Stimulated activated naive B cell treated with anti-CD40 and anti-IgM and Interleukin-4, amounts not matched to agents 10 μg/mL and 1 μg/mL and 100 μg/mL, for 72 hours (primary cell): ENCODE measurements around the gene DNAH10.

ENCODE experiments used
- ATAC-seq, 2 donors: fragments of 150-1000 bp; cut with Tn5 transposase; replicated peaks; 2 replicates each; pipeline ENCODE4 v1.10.0; 2021; ENCODE audit warnings: moderate library complexity in 1 of 2
- DNase-seq: peaks from one replicate; pipeline ENCODE4 v3.0.0; 2021
- H3K27ac Mint-ChIP-seq: one replicate; pipeline ENCODE4 v1.8.0; 2022; ENCODE audit warnings: mild to moderate bottlenecking, mixed read lengths
- H3K27me3 Mint-ChIP-seq, 2 donors: one replicate each; pipeline ENCODE4 v1.8.0; 2022; ENCODE audit warnings: mixed read lengths in 2 of 2
- H3K36me3 Mint-ChIP-seq, 2 donors: one replicate each; pipeline ENCODE4 v1.8.0; 2022; ENCODE audit warnings: mixed read lengths in 2 of 2, mild to moderate bottlenecking in 1 of 2
- H3K4me1 Mint-ChIP-seq, 2 donors: one replicate each; pipeline ENCODE4 v1.8.0; 2022; ENCODE audit warnings: mixed read lengths in 2 of 2, mild to moderate bottlenecking in 1 of 2
- H3K4me3 Mint-ChIP-seq, 2 donors: one replicate each; pipeline ENCODE4 v1.8.0; 2022; ENCODE audit warnings: mild to moderate bottlenecking in 2 of 2, mixed read lengths in 2 of 2, moderate library complexity in 1 of 2
- H3K9me3 Mint-ChIP-seq, 2 donors: one replicate each; pipeline ENCODE4 v1.8.0; 2022; ENCODE audit warnings: mixed read lengths in 2 of 2, mild to moderate bottlenecking in 1 of 2

The DNAH10 gene

DNA sequence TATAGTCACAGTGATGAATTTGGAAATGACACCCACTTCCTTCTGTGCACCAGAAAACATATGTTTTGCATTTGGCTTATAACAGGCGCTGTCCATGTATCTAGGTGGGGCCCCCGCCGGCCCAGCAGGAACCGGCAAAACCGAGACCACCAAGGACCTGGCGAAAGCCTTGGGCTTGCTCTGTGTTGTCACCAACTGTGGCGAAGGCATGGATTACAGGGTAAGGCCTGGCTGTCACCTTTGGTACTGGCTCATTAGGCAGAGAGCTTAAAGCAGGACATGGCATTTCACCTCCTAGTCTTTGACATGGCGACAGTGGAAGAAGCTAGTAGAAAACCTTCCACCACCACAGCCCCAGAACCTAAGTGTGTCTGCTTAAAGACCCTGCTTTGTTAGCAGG is 85.8 kb downstream of the DNAH10 start:
- Mint-ChIP-seq H3K36me3 (no peaks in the 10 kb centered on the region), H3K4me3 (no peak overlapping the region), H3K4me1 (peaks cover 0 to 3% of the 10 kb centered on the region in 2 donors), H3K27ac (no peak overlapping the region), H3K9me3 (peaks cover 0 to 1% of the 10 kb centered on the region in 2 donors), H3K27me3 (no peaks in the 10 kb centered on the region)
- ATAC-seq: no peak
- DNase-seq: no peak

GRCh38 chr12:123849517-123849916 is 87.4 kb downstream of the DNAH10 start:
- H3K4me3 Mint-ChIP-seq: no peak overlapping the region
- H3K36me3 Mint-ChIP-seq: no peaks in the 10 kb centered on the region
- no peak for DNase-seq
- peaks cover 0 to 1% of the 10 kb centered on the region in 2 donors for H3K9me3 Mint-ChIP-seq
- H3K27me3 Mint-ChIP-seq: no peaks in the 10 kb centered on the region
- no peaks in the 10 kb centered on the region for H3K4me1 Mint-ChIP-seq
- no peak overlapping the region for H3K27ac Mint-ChIP-seq
- ATAC-seq: no peak

- no peaks in the 10 kb centered on the region for H3K36me3 Mint-ChIP-seq
- peaks cover 0 to 1% of the 10 kb centered on the region in 2 donors for H3K9me3 Mint-ChIP-seq
- no peak overlapping the region for H3K4me3 Mint-ChIP-seq
- ATAC-seq: no peak
- no peak for DNase-seq
- no peaks in the 10 kb centered on the region for H3K4me1 Mint-ChIP-seq
- no peak overlapping the region for H3K27ac Mint-ChIP-seq
- H3K27me3 Mint-ChIP-seq: no peaks in the 10 kb centered on the region
These were observed 88.4 kb downstream of the DNAH10 start for GRCh38 chr12:123850246-123851134.

DNA sequence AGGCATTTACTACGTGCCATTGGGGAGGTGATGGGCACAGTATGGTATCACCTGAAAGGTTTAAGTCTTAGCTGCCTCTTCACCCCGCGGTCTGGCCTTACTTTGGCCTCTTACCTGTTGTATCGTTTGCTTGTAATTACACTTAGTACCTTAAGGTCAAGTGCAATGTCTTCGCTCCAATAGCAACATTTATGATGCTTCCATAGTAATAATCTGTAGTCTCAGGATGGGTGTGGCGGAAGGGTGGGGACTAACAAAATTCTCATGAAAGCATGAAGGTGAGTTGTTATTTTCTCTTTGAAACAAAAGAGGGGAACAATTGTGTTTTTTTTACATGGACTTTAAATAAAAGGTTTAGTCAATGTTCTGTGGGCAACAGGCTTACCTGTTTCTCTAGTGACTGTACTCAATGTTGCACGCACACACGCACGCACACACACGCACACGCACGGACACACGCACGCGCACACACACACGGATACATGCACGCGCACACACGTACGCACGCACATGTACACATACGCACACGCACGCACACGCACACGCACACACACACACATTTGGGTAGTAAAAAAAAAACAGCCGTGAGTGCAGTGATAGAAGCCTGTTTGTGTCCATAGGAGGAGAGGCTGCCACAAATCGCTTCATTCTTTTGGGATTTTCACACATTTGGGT is 91.4 kb downstream of the DNAH10 start:
- Mint-ChIP-seq H3K4me1 (no peaks in the 10 kb centered on the region), H3K27me3 (peaks cover 0 to 1% of the 10 kb centered on the region in 2 donors), H3K9me3 (no peaks in the 10 kb centered on the region), H3K4me3 (no peak overlapping the region), H3K27ac (no peak overlapping the region), H3K36me3 (no peaks in the 10 kb centered on the region)
- DNase-seq (no peak), ATAC-seq (no peak)

- Mint-ChIP-seq H3K4me1 (no peaks in the 10 kb centered on the region), H3K27ac (no peak overlapping the region), H3K36me3 (no peaks in the 10 kb centered on the region), H3K27me3 (peaks cover 0 to 4% of the 10 kb centered on the region in 2 donors), H3K4me3 (no peak overlapping the region), H3K9me3 (no peaks in the 10 kb centered on the region)
- ATAC-seq: no peak
- no peak for DNase-seq
These were observed 92.1 kb downstream of the DNAH10 start for GRCh38 chr12:123854232-123854631.

DNA sequence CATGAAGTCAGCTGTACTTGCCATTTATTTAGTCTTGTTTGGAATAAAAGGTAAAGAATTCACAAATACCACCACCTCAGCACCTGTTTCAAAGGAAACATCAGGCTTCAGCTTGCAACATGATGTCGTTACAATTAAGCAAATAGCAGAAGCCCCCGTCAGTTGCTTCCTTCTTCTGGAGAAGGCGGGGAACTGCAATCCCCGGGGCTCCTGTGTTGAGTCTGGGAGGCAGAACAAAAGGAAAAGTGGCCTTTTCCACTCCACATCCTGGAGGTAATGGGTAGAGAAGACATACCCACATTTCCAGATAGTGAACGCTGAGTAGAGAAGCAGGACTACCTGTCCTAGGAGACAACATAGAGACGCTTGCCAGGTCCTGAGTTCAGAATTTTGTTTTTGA is 92.8 kb downstream of the DNAH10 start:
- H3K9me3 Mint-ChIP-seq: no peaks in the 10 kb centered on the region
- H3K27me3 Mint-ChIP-seq: peaks cover 0 to 4% of the 10 kb centered on the region in 2 donors
- no peaks in the 10 kb centered on the region for H3K36me3 Mint-ChIP-seq
- no peaks in the 10 kb centered on the region for H3K4me1 Mint-ChIP-seq
- ATAC-seq (no peak), DNase-seq (no peak)
- no peak overlapping the region for H3K4me3 Mint-ChIP-seq
- no peak overlapping the region for H3K27ac Mint-ChIP-seq

DNA sequence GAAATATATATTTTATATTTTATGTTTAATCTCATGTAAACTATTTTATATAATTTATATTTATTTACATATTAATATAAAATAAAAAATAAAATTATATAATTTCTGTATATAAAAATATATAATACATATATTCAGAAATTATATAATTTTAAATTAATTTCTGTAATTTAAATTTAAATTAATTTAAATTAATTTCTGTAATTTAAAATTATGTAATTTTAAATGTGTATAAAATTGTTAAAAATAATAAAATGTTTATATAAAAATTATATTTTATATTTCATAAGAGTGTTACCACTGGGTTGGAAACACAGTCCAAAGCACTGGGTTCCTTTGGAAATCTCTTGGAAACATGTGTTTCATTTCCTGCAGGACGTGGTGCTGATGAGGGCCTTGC is 94.6 kb downstream of the DNAH10 start:
- Mint-ChIP-seq H3K4me1 (no peaks in the 10 kb centered on the region), H3K27me3 (peaks cover 0 to 4% of the 10 kb centered on the region in 2 donors), H3K36me3 (no peaks in the 10 kb centered on the region), H3K4me3 (no peak overlapping the region), H3K9me3 (no peaks in the 10 kb centered on the region), H3K27ac (no peak overlapping the region)
- DNase-seq (no peak), ATAC-seq (no peak)

DNA sequence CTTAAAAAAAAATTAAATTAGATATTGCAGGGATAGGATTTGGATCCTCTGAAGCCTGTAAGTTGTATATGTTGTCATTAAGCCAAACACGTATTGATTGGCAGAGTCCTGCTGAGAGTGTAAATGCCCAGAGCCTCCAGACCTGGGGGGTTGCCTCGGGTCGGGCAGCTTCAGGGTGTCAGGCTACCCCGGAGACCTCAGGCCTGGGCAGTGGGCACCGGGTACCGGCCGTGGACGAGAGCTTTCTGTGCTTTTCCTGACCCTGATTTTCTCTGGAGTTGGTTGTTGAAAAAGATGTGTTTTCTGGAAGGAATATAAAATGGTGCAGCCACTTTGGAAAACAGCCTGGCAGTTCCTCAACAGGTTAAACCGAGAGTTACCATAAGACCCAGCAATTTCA is 96.1 kb downstream of the DNAH10 start:
- Mint-ChIP-seq H3K4me3 (no peak overlapping the region), H3K9me3 (no peaks in the 10 kb centered on the region), H3K27me3 (peaks cover 0 to 4% of the 10 kb centered on the region in 2 donors), H3K4me1 (no peaks in the 10 kb centered on the region), H3K27ac (no peak overlapping the region), H3K36me3 (no peaks in the 10 kb centered on the region)
- no peak for DNase-seq
- ATAC-seq: no peak

DNA sequence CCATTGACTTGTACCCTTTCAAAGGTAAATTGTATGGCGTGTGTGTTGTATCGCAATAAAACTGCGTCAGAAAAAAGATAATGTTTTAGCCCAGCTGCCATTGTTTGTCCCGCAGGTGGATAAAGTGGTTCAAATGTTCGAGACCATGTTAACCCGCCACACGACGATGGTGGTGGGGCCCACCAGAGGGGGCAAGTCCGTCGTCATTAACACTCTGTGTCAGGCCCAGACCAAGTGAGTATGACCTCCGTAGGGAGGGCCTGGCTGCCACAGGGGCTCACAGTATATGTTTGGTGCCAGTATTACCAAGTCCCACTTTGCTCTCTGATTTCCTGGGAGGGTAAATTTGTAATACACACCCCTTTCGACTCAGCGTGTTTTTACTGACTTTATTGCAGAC is 96.9 kb downstream of the DNAH10 start:
- DNase-seq (no peak), ATAC-seq (no peak)
- no peak overlapping the region for H3K27ac Mint-ChIP-seq
- H3K9me3 Mint-ChIP-seq: no peaks in the 10 kb centered on the region
- H3K36me3 Mint-ChIP-seq: no peaks in the 10 kb centered on the region
- no peak overlapping the region for H3K4me3 Mint-ChIP-seq
- peaks cover 0 to 4% of the 10 kb centered on the region in 2 donors for H3K27me3 Mint-ChIP-seq
- no peaks in the 10 kb centered on the region for H3K4me1 Mint-ChIP-seq

GRCh38 chr12:123860377-123860776 is 98.3 kb downstream of the DNAH10 start:
- DNase-seq (no peak), ATAC-seq (no peak)
- Mint-ChIP-seq H3K9me3 (no peaks in the 10 kb centered on the region), H3K36me3 (no peaks in the 10 kb centered on the region), H3K4me3 (no peak overlapping the region), H3K27ac (no peak overlapping the region), H3K4me1 (no peaks in the 10 kb centered on the region), H3K27me3 (peaks cover 0 to 4% of the 10 kb centered on the region in 2 donors)

GRCh38 chr12:123861392-123861791 is 99.3 kb downstream of the DNAH10 start:
- ATAC-seq: no peak
- H3K9me3 Mint-ChIP-seq: no peaks in the 10 kb centered on the region
- no peaks in the 10 kb centered on the region for H3K36me3 Mint-ChIP-seq
- H3K4me3 Mint-ChIP-seq: no peak overlapping the region
- peaks cover 0 to 4% of the 10 kb centered on the region in 2 donors for H3K27me3 Mint-ChIP-seq
- H3K27ac Mint-ChIP-seq: no peak overlapping the region
- H3K4me1 Mint-ChIP-seq: no peaks in the 10 kb centered on the region
- no peak for DNase-seq

DNA sequence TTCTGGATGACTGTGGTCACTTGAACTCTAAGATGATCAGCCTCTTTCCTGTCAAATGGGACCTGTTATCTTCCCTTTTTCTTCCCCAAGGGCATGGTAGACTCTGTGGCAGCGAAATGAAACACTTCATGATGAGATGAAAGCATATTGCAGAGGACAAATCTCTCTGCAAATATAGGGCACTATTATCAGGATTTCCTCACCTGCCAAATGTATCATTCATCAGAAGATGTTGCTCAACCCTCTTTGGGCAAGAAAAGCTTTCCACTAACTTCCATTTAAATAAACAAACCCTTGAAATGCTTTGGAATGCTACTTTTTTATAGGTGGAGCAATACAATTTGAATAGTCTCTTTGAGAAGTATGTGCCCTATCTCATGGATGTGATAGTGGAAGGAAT is 105.0 kb downstream of the DNAH10 start:
- DNase-seq (no peak), ATAC-seq (no peak)
- peaks cover 4 to 24% of the 10 kb centered on the region in 2 donors for H3K27me3 Mint-ChIP-seq
- H3K4me1 Mint-ChIP-seq: no peaks in the 10 kb centered on the region
- H3K36me3 Mint-ChIP-seq: no peaks in the 10 kb centered on the region
- no peak overlapping the region for H3K4me3 Mint-ChIP-seq
- no peak overlapping the region for H3K27ac Mint-ChIP-seq
- no peaks in the 10 kb centered on the region for H3K9me3 Mint-ChIP-seq

GRCh38 chr12:123868791-123869190 is 106.7 kb downstream of the DNAH10 start:
- no peak overlapping the region for H3K4me3 Mint-ChIP-seq
- peaks cover 4 to 24% of the 10 kb centered on the region in 2 donors for H3K27me3 Mint-ChIP-seq
- H3K4me1 Mint-ChIP-seq: no peaks in the 10 kb centered on the region
- DNase-seq (no peak), ATAC-seq (no peak)
- H3K27ac Mint-ChIP-seq: no peak overlapping the region
- H3K9me3 Mint-ChIP-seq: no peaks in the 10 kb centered on the region
- H3K36me3 Mint-ChIP-seq: no peaks in the 10 kb centered on the region

DNA sequence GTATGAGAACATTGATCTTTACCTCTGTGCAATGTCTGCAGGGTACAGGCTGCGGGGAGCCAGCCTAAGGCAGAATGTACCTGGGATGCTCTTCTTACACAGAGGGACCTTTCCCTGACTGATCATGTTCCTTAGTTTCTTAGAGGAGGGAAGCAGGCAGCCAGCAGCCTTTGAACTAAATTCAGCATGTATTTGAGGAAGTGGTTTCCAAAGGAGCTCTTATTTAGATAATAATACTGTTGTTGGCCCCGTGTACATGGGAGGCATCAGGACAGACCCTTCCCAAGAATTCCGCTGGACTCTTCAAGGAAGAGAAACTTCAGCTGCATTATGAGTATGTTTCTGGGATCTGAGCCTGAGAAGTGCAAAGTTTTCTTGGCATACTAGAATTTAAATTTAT is 111.7 kb downstream of the DNAH10 start:
- Mint-ChIP-seq H3K36me3 (no peaks in the 10 kb centered on the region), H3K4me1 (no peaks in the 10 kb centered on the region), H3K27me3 (peaks cover 8 to 15% of the 10 kb centered on the region in 2 donors), H3K9me3 (no peaks in the 10 kb centered on the region), H3K27ac (no peak overlapping the region), H3K4me3 (no peak overlapping the region)
- ATAC-seq (no peak), DNase-seq (no peak)

- Mint-ChIP-seq H3K36me3 (no peaks in the 10 kb centered on the region), H3K9me3 (no peaks in the 10 kb centered on the region)
- no peak for ATAC-seq
These were observed 115.9 kb downstream of the DNAH10 start for GRCh38 chr12:123877968-123878367.

More at GRCh38 chr12:123877968-123878367, 115.9 kb downstream of the DNAH10 start:
- H3K4me3 Mint-ChIP-seq: no peak overlapping the region
- H3K27me3 Mint-ChIP-seq: peaks cover 5 to 8% of the 10 kb centered on the region in 2 donors
- H3K4me1 Mint-ChIP-seq: no peaks in the 10 kb centered on the region
- no peak overlapping the region for H3K27ac Mint-ChIP-seq
- no peak for DNase-seq
